Cardiac fibroblast (primary cell): ENCODE measurements around the gene CYP4A22.
A peak's percentile ranks its signal among the peaks of the same experiment; 100 is the strongest.
"Not testable (repeated sequence)": the region's sequence is repeated elsewhere in the genome, so short reads cannot be mapped to it uniquely, and the experiment has no call there.

Experiments
- DNase-seq, 2 donors: peaks; one replicate each; pipeline versions ENCODE4 v3.0.0 to v3.0.0-alpha.2; 2010; ENCODE audit warnings: low read depth in 2 of 2
- H3K4me3 ChIP-seq, 2 donors: replicated peaks in 1 of 2; 1 replicate in 1 of 2; 2 replicates in 1 of 2; pipeline ENCODE4 v1.5.1; 2011; ENCODE audit warnings: low read depth in 2 of 2, low read length in 2 of 2, mild to moderate bottlenecking in 2 of 2, moderate library complexity in 1 of 2
- TF ChIP-seq, protein P1 (sequence below): IDR thresholded peaks from one replicate; pipeline ENCODE4 v1.5.1; 2011; ENCODE audit warnings: low read depth, mild to moderate bottlenecking, low read length, inconsistent platforms

CYP4A22 gene

GRCh38 chr1:47137198-47137597 lies at the start of gene CYP4A22:
TSS of gene CYP4A22 (plus strand) at chr1:47137441. CDS start at chr1:47137486, 45 bp downstream.
- DNase-seq: no peak
- TF ChIP-seq, protein P1, sequence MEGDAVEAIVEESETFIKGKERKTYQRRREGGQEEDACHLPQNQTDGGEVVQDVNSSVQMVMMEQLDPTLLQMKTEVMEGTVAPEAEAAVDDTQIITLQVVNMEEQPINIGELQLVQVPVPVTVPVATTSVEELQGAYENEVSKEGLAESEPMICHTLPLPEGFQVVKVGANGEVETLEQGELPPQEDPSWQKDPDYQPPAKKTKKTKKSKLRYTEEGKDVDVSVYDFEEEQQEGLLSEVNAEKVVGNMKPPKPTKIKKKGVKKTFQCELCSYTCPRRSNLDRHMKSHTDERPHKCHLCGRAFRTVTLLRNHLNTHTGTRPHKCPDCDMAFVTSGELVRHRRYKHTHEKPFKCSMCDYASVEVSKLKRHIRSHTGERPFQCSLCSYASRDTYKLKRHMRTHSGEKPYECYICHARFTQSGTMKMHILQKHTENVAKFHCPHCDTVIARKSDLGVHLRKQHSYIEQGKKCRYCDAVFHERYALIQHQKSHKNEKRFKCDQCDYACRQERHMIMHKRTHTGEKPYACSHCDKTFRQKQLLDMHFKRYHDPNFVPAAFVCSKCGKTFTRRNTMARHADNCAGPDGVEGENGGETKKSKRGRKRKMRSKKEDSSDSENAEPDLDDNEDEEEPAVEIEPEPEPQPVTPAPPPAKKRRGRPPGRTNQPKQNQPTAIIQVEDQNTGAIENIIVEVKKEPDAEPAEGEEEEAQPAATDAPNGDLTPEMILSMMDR: no peak
- H3K4me3 ChIP-seq: no peak within 1 kb of the TSS

- not testable (repeated sequence) for H3K4me3 ChIP-seq
- peak; percentile 53 to 54 for DNase-seq
- TF ChIP-seq, protein P1: peak; percentile 31
Measured at GRCh38 chr1:47089356-47089755, 47.9 kb upstream of the CYP4A22 start.

DNA sequence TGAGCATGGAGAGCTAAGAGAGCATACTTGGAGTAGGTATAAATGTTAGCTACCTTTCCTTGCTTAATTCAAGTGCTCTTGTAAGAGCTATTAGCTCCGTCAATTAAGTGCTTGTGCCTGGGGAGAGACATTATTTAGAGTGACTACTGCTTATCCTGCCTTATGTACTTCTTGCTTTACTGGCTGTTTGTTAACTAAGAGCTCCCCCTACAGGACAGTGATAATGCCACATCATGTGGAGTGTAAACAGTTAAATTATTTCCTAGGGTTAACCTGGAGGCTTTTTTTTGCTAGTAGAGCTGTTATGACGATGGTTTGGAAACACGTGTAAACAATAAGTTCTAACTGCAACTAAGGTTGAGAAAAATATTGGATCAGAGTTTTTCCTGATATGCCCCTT lies 45.8 kb upstream of the CYP4A22 start:
- not testable (repeated sequence) for DNase-seq

DNA sequence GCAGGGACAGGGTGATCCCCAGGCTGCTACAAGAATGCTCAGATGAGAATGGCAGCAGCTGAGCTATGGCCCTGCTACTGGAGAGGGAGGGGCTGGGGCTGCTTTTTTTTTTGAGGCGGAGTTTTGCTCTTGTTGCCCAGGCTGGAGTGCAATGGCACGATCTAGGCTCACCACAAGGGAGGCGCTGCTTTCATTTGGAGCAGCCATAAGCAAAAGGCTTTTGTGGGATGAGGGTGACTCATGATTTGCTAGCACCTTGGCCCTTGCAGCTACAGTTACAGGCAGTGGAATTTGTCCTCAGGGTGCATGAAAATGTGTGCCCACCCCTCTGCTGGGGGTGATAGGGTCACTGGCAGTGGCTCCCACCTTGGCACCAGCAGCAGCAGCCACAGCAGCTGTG lies 32.4 kb upstream of the CYP4A22 start:
- TF ChIP-seq, protein P1: no peak
- H3K4me3 ChIP-seq: no peak overlapping the region
- no peak for DNase-seq

More for the DNA sequence above, 45.8 kb upstream of the CYP4A22 start:
- not testable (repeated sequence) for H3K4me3 ChIP-seq

DNA sequence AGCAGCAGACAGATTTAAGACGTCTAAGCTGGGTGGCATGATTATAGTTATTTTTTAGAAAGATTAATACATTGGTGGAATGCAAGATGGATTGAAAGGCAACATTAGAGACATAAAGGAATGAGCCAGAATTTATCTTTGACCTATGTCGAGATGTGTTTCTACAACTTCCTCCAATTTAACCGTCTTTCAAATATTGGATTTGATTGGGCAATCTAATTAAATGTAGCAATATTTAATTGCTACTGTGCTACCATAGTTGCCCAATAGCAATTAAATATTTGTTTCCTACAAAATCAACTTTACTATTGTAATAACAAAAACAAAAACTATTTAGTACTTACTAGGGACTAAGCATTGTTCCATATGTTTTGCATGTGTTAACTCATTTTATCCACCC lies 30.4 kb upstream of the CYP4A22 start:
- no peak for DNase-seq
- H3K4me3 ChIP-seq: no peak overlapping the region
- TF ChIP-seq, protein P1: no peak

GRCh38 chr1:47107851-47108574 lies 29.2 kb upstream of the CYP4A22 start:
- peak; percentile 15 to 78 for DNase-seq
- H3K4me3 ChIP-seq: not testable (repeated sequence)

- H3K4me3 ChIP-seq: not testable (repeated sequence)
- peak in 1 of 2 donors; percentile 65 for DNase-seq
Measured at GRCh38 chr1:47109482-47109881, 27.8 kb upstream of the CYP4A22 start.

DNA sequence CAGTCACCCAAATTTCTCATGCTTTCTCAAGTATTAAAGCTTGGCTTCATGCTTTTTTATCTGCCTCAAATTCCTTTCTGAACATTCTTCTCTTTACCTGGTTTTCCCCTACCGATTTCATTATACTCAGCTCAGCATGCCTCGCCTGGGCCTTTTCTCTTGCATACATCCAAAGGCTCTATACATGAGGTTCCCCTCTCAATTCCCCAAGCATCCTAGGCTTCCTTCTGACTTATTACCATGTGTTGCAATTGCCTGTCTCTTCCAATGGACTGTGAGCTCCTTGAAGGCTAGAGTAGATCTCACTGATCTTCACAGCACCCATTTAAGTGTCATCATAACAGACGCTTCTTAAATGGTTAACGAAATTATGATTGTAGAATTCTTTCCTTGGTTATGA lies 24.1 kb upstream of the CYP4A22 start:
- TF ChIP-seq, protein P1: no peak
- H3K4me3 ChIP-seq: no peak overlapping the region
- no peak for DNase-seq

GRCh38 chr1:47121039-47121438 lies 16.2 kb upstream of the CYP4A22 start:
- not testable (repeated sequence) for DNase-seq, H3K4me3 ChIP-seq

- H3K4me3 ChIP-seq, DNase-seq: not testable (repeated sequence)
Measured at GRCh38 chr1:47124834-47125233, 12.4 kb upstream of the CYP4A22 start.

GRCh38 chr1:47126997-47127396 lies 10.2 kb upstream of the CYP4A22 start:
- DNase-seq, H3K4me3 ChIP-seq: not testable (repeated sequence)
